Naive thymus-derived CD8-positive, alpha-beta T cell (primary cell): ENCODE measurements around the gene ADAT2. TPM values are rescaled to one million over a fixed set of nuclear protein-coding genes. Genes with fewer than 3 reads are reported as not detected.

ENCODE experiments used
- ATAC-seq, 2 donors: fragments of 150-1000 bp; cut with Tn5 transposase in 1 of 2; sonication (Bioruptor Pico), chemical (Tn5 transposase) in 1 of 2; 1 replicate in 1 of 2; 2 replicates in 1 of 2; pipeline ENCODE4 v1.10.0; 2021; ENCODE audit warnings: mild to moderate bottlenecking in 2 of 2, moderate library complexity in 2 of 2
- POLR2A ChIA-PET: fragments of 350-600 bp; sonication (Branson Sonifier 250); formaldehyde crosslinking; loops from one replicate; lab custom pipeline; 2021; ENCODE audit warnings: antibody characterized with exemption; lab: Charles Lee
- DNase-seq, 10 donors: peaks; one replicate each; pipeline versions ENCODE4 v3.0.0 to v3.0.0-alpha.2; 2020 to 2022
- H3K27ac Mint-ChIP-seq, 10 donors: one replicate each; pipeline ENCODE4 v1.8.0; 2020 to 2022; ENCODE audit warnings: mild to moderate bottlenecking in 10 of 10, mixed read lengths in 10 of 10, moderate library complexity in 4 of 10, inconsistent platforms in 1 of 10
- H3K27me3 Mint-ChIP-seq, 5 donors: one replicate each; pipeline ENCODE4 v1.8.0; 2021 to 2022; ENCODE audit warnings: mixed read lengths in 5 of 5
- H3K36me3 Mint-ChIP-seq, 3 donors: one replicate each; pipeline ENCODE4 v1.8.0; 2020 to 2022; ENCODE audit warnings: mixed read lengths in 3 of 3, mild to moderate bottlenecking in 2 of 3, inconsistent platforms in 1 of 3
- H3K4me1 Mint-ChIP-seq, 4 donors: one replicate each; pipeline ENCODE4 v1.8.0; 2021 to 2022; ENCODE audit warnings: mixed read lengths in 4 of 4
- H3K4me3 Mint-ChIP-seq, 10 donors: one replicate each; pipeline ENCODE4 v1.8.0; 2020 to 2022; ENCODE audit warnings: mild to moderate bottlenecking in 10 of 10, mixed read lengths in 10 of 10, moderate library complexity in 6 of 10, inconsistent platforms in 1 of 10
- H3K9me3 Mint-ChIP-seq, 9 donors: one replicate each; pipeline ENCODE4 v1.8.0; 2020 to 2022; ENCODE audit warnings: mixed read lengths in 9 of 9, mild to moderate bottlenecking in 3 of 9, inconsistent platforms in 1 of 9, moderate library complexity in 1 of 9
- polyA plus RNA-seq, 3 donors: library from polyadenylated mRNA; unstranded; fragments of 300-500 nt; fragmentation: Illumina TruSeq; gene quantifications; one replicate each; pipeline ENCODE4 v1.2.3, GENCODE V29; 2021
- total RNA-seq, 8 experiments: library from RNA in 2 of 8; stranded (reverse) in 2 of 8; gene quantifications; one replicate each; pipeline ENCODE4 v1.2.3 and lab custom pipeline; 2021 to 2026

ADAT2 gene
- total and polyA plus RNA-seq, 5 experiments from 2014 or later = 1.5 to 28.5 (median 1.7) TPM

DNA sequence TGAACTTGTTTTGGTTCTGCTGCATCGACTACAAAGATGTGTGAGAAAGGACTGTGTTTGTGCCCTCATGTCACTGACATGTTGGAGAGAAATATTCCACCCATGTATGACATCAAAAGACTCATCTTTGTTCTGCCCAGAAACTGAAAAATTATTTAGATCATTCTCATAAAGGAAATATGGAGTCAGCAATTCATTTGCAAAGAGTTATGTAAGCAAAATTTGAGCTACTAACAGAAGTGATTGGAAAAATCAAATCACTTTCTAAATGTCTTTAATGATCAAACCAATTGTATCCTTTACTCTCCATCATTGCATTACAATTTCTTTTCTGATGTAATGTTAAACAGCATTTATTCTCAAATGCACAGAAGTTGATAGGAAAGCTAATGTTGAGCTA is 19.3 kb downstream of the ADAT2 start:
- POLR2A ChIA-PET = no interaction called here
- ATAC-seq (no peak), DNase-seq (no peak)
- Mint-ChIP-seq H3K27ac (no peak overlapping the region), H3K36me3 (peaks cover 0 to 40% (median 8%) of the 10 kb centered on the region in 3 donors), H3K9me3 (no peaks in the 10 kb centered on the region), H3K4me3 (no peak overlapping the region), H3K27me3 (no peaks in the 10 kb centered on the region), H3K4me1 (peaks cover 0 to 5% (median 2%) of the 10 kb centered on the region in 4 donors)

DNA sequence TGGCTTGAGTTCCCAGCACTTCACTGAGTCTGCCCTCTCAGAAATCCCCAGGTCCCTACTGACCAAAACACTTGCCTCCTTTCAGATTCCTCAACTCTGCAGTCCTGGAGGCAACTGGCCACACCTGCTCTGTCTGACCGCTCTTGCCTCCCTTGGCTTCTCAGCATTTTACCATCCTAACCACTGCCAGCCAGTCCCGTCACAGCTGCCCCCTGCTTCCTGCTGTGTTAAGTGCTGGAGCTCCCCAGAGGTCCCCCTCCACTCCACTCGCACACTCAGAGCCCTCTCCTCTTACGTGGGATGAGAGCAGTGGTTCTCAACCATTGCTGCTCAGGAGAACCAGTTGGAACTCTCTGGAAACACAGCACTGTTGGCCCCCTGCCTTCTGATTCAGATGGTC is 20.5 kb downstream of the ADAT2 start:
- DNase-seq (no peak), ATAC-seq (no peak)
- Mint-ChIP-seq H3K27ac (peak overlapping the region in 2 of 10 donors; percentile 47 to 70), H3K27me3 (no peaks in the 10 kb centered on the region), H3K9me3 (no peaks in the 10 kb centered on the region), H3K36me3 (peaks cover 0 to 33% (median 8%) of the 10 kb centered on the region in 3 donors), H3K4me3 (no peak overlapping the region), H3K4me1 (peaks cover 0 to 5% (median 2%) of the 10 kb centered on the region in 4 donors)
- POLR2A ChIA-PET = no interaction called here

DNA sequence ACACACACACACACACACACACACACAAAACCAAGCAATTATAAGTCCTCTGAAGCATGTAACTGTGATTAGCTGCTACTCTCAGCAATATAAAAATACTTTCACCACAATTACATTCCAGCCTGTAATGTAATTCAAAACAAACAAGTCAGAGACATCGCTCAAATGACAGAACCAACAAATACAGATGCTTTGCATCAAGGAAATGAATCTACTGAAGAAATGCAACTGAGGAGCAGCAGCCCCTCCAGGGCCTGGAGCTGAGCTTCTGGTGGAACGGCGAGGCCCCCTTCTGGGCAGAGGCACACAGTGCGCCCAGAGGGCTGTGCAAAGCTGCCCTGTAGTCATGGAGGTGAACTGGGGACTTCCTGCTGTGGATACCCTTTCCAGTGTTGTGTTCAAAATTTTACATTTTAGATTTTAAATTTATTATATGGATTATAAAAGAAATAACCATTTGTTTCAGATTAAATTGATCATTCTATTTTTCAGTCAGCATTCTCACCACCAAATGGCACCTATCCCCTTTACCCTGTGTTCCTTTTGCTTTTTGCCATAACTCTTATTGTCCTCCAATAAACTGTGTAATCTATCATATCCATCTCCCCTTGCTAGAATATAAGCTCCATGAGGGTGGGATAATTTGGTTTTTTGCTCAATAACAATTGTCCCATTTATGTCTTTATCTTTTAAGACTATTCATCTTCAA is 23.2 kb downstream of the ADAT2 start:
- H3K27ac Mint-ChIP-seq = peak overlapping the region in 3 of 10 donors; percentile 43 to 81 (median 44)
- no peaks in the 10 kb centered on the region for H3K27me3 Mint-ChIP-seq
- no peaks in the 10 kb centered on the region for H3K9me3 Mint-ChIP-seq
- peak; percentile 100 for ATAC-seq
- H3K4me3 Mint-ChIP-seq = peak overlapping the region in 1 of 10 donors; percentile 3
- peaks cover 0 to 21% (median 3%) of the 10 kb centered on the region in 3 donors for H3K36me3 Mint-ChIP-seq
- DNase-seq = peak; percentile 54 to 84 (median 68)
- peaks cover 0 to 5% (median 2%) of the 10 kb centered on the region in 4 donors for H3K4me1 Mint-ChIP-seq
- POLR2A ChIA-PET = interaction anchor here (0.7 to 0.8 kb wide), 2 partner anchors 23 to 1311 kb away, joined by 3 read pairs; partner anchors contain the start of gene ADAT2

DNA sequence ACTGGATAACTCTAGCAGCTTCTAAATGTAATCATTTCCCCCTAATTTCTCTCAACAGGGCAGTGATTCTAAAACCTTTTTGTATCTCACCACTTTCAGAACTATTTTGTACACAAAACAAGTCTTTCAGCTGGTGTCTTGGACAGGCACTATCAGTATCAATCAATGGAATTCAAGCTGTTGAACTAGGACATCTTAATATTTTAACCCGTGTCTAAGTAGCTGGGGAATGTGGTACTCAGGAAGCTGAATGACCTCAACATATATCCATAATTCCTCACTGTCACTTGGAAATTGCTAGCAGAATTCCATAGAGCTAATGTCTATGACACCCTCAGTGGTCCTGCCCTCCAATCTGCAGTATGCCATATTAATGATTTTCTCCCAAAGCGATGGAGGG is 24.5 kb downstream of the ADAT2 start:
- Mint-ChIP-seq H3K4me1 (peaks cover 0 to 5% (median 2%) of the 10 kb centered on the region in 4 donors), H3K4me3 (no peak overlapping the region), H3K36me3 (peaks cover 0 to 11% (median 3%) of the 10 kb centered on the region in 3 donors), H3K27me3 (no peaks in the 10 kb centered on the region), H3K27ac (no peak overlapping the region), H3K9me3 (no peaks in the 10 kb centered on the region)
- POLR2A ChIA-PET = no interaction called here
- ATAC-seq = no peak
- DNase-seq = no peak

DNA sequence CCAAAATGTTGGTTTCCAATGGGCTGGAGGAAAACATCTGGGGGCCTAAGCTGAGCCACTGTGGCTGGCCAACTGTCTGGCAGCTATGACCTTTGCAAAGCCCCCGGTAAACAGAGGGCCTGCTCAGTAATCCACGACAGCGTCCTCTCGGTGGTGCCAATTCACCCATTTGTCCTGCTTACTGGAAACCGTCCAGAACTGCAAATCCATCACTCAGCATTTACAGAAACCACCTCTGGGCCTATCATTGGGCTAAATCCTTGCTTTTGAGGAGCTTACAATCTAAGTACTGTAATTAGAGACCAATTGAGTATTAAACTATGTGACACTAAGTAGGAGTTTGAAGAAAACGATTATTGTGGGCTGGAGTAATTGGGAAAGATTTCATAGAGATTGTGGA is 31.0 kb downstream of the ADAT2 start:
- Mint-ChIP-seq H3K9me3 (no peaks in the 10 kb centered on the region), H3K27me3 (no peaks in the 10 kb centered on the region), H3K4me1 (no peaks in the 10 kb centered on the region), H3K27ac (no peak overlapping the region), H3K4me3 (no peak overlapping the region), H3K36me3 (peaks cover 0 to 5% (median 2%) of the 10 kb centered on the region in 3 donors)
- no peak for DNase-seq
- POLR2A ChIA-PET = no interaction called here
- no peak for ATAC-seq

DNA sequence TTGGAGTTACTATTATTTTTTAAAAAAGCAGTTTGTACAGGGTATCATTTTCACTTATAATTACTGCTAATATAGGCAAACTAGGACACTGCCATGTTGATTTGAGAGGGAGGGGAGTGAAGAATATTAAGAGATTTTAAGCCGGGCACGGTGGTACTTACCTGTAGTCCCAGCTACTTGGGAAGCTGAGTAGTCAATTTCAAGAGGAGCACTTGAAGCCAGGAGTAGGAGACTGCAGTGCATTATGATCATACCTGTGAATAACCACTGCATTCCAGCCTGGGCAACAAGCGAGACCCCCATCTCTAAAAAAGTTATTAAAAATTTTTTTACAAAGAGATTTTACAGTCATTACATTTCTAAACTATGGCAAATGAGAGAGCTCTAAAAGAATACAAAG is 35.7 kb downstream of the ADAT2 start:
- Mint-ChIP-seq H3K4me1 (no peaks in the 10 kb centered on the region), H3K4me3 (no peak overlapping the region), H3K9me3 (peaks cover 0 to 2% (median 0%) of the 10 kb centered on the region in 9 donors), H3K36me3 (no peaks in the 10 kb centered on the region), H3K27ac (no peak overlapping the region), H3K27me3 (peaks cover 0 to 5% (median 1%) of the 10 kb centered on the region in 5 donors)
- POLR2A ChIA-PET = no interaction called here
- DNase-seq (no peak), ATAC-seq (no peak)

DNA sequence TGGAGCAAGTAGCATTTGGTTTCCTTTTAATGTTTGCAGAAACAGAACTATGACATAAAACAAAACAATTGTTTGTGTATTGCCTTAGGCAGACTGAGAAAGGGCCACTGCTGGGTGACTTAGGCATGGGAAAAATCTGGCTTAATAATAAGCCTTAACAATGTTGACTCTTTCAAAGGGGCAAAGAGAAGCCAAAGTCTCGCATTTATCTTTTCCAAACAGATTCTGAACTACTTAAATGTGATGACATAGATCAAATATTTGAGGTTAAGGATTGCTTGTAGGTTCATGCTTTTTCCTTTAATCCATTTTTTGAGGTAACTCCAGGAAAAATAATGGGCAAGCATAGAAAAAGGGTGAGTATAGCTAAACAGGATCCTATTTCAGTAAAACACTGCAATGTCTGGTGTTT is 39.6 kb downstream of the ADAT2 start:
- no peaks in the 10 kb centered on the region for H3K36me3 Mint-ChIP-seq
- no peak for DNase-seq
- H3K4me1 Mint-ChIP-seq = no peaks in the 10 kb centered on the region
- H3K27me3 Mint-ChIP-seq = peaks cover 0 to 16% (median 10%) of the 10 kb centered on the region in 5 donors
- POLR2A ChIA-PET = no interaction called here
- no peak overlapping the region for H3K4me3 Mint-ChIP-seq
- ATAC-seq = no peak
- no peak overlapping the region for H3K27ac Mint-ChIP-seq
- peaks cover 0 to 6% (median 0%) of the 10 kb centered on the region in 9 donors for H3K9me3 Mint-ChIP-seq

DNA sequence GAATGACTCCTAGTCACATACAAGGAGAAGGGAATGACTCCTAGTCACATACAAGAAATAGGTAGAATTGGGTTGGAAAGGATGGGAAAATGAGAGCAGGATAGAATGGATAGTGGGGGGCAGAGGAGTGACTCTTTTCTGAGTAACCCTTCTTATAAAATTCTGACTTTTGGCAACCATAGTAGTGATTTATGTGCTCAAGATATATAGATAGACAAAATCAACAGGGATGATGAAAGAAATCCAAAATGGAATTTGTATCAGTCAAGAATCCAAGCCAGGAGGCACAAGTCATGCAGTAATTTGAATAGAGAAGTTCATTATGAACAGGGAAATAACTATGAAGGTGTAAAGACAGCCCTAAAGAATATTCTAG is 41.7 kb downstream of the ADAT2 start:
- Mint-ChIP-seq H3K36me3 (no peaks in the 10 kb centered on the region), H3K27ac (no peak overlapping the region), H3K27me3 (peaks cover 0 to 29% (median 10%) of the 10 kb centered on the region in 5 donors), H3K4me3 (no peak overlapping the region), H3K9me3 (peaks cover 0 to 6% (median 0%) of the 10 kb centered on the region in 9 donors), H3K4me1 (no peaks in the 10 kb centered on the region)
- DNase-seq = no peak
- no peak for ATAC-seq
- POLR2A ChIA-PET = no interaction called here

DNA sequence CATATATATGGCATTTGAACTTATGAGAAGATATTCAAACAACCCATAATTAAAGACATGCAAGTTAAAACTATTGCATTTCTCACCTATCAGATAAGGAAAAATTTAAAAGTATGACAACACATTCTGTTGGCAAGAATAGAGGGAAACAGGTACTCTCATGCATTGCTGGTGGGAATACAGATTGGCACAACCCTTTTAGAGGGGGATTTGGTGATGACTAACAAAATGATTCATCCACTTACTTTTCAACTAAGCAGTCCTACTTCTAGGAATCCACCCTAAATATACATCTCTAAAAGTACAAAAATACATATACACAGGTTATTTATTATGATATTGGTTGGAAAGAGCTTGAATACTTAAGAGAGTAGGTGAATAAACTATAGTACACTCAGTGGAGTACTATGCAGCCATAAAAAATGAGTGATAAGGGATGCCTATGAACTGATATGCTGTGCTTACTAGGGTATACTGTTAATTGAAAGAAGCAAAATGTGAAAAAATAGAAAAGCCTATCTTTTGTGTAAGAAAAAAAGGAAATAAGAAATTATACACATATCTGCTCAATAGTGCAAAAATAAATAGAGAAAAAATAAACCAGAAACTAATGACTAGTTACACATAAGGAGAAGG is 42.2 kb downstream of the ADAT2 start:
- ATAC-seq = no peak
- H3K27me3 Mint-ChIP-seq = peaks cover 0 to 29% (median 10%) of the 10 kb centered on the region in 5 donors
- no peak for DNase-seq
- no peak overlapping the region for H3K27ac Mint-ChIP-seq
- POLR2A ChIA-PET = no interaction called here
- no peaks in the 10 kb centered on the region for H3K4me1 Mint-ChIP-seq
- no peaks in the 10 kb centered on the region for H3K36me3 Mint-ChIP-seq
- H3K4me3 Mint-ChIP-seq = no peak overlapping the region
- peaks cover 0 to 6% (median 0%) of the 10 kb centered on the region in 9 donors for H3K9me3 Mint-ChIP-seq

DNA sequence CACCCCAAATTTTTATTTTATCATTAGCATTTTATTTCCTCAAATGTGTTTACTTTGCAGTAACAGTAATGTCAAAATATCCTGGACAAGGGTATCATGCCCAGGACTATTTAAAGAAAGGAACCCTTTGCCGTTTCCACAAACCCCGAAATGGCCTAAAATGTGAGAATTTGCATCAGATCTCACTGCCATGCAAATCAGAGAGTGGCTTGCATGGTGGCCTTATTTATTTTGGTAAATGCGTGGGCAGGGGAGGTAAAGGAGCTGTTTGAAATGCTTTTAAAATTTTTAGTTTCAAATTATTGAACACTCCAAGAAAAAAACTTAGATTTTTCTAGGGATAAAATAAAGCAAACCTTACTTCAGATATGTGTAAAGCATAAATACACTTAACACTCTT is 43.8 kb downstream of the ADAT2 start:
- no peak for ATAC-seq
- Mint-ChIP-seq H3K27ac (no peak overlapping the region), H3K4me3 (no peak overlapping the region), H3K36me3 (no peaks in the 10 kb centered on the region), H3K9me3 (peaks cover 0 to 6% (median 0%) of the 10 kb centered on the region in 9 donors), H3K4me1 (peaks cover under 1 to 6% (median under 1%) of the 10 kb centered on the region in 4 donors), H3K27me3 (peaks cover 0 to 29% (median 6%) of the 10 kb centered on the region in 5 donors)
- POLR2A ChIA-PET = no interaction called here
- DNase-seq = no peak

DNA sequence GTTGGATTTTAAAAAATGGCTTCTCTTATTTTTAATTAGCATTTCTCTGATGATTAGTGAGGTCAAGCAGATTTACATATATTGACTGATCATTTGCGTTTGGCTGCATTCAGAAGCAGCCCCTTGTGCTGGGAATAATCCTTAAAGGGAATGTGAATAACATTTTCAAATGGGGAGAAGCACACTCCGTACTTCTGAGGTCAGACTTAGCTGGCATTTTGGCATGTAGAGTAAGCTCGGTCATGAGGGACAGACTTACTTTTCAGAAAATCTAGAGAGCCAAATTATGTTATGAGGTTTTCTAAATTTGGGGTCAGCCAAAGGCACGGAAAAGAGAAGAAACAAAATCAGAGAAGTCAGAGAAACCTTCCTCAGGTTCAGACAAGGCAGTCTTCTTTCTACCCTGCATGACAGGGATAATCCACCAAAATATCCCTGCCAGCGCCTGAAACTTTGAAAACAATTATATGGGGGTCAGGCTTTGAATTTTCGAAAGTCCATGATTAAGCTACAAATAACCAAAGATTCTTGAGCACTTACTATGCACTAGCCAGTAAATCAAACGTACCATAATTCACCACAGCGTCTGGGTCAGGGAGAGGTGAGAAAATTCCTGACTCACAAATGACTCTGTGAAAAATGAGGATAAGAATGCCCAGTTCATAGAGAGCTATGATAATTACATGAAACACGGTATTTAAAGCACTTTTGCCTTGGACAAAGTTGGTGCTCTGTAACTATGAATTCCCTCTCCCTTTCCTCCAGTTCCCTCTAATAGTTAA is 44.9 kb downstream of the ADAT2 start:
- Mint-ChIP-seq H3K9me3 (peaks cover 0 to 6% (median 0%) of the 10 kb centered on the region in 9 donors), H3K36me3 (no peaks in the 10 kb centered on the region), H3K4me3 (no peak overlapping the region), H3K27me3 (peaks cover 0 to 29% (median 6%) of the 10 kb centered on the region in 5 donors), H3K4me1 (peaks cover 4 to 17% (median 11%) of the 10 kb centered on the region in 4 donors), H3K27ac (no peak overlapping the region)
- POLR2A ChIA-PET = no interaction called here
- ATAC-seq = no peak
- no peak for DNase-seq

DNA sequence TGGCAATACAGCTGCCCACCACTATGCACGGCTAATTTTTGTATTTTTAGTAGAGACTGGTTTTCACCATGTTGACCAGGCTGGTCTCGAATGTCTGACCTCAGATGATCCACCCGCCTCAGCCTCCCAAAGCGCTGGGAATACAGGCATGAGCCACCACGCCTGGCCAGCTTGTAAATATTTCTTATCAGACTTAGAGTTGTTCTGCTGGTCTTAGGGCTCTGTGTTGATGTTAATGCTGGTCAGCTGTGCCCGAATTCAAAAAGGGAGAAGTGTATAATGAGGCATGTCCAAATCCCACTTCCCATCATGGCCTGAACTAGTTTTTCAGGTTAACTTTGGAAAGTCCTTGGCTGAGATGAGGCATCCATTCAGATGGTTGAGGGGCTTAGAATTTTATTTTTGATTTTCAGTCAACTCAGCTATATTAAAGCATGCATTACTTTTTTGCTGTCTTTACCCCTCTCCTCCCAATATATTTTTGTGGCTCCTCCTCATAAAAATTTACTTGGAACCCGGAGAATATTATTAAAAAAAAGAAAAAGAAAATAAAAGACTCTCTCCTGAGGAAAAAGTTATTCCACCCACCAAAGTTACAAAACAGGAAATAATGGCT is 47.7 kb downstream of the ADAT2 start:
- ATAC-seq (no peak), DNase-seq (no peak)
- POLR2A ChIA-PET = no interaction called here
- Mint-ChIP-seq H3K4me3 (no peak overlapping the region), H3K27me3 (peaks cover 0 to 29% (median 5%) of the 10 kb centered on the region in 5 donors), H3K27ac (no peak overlapping the region), H3K36me3 (no peaks in the 10 kb centered on the region), H3K4me1 (peaks cover 6 to 24% (median 23%) of the 10 kb centered on the region in 4 donors), H3K9me3 (no peaks in the 10 kb centered on the region)
